T-helper 9 cell (primary cell): ENCODE data around the gene ZNF334.
A peak's percentile ranks its signal among the peaks of the same experiment; 100 is the strongest.

Experiments used
- DNase-seq: peaks from one replicate; pipeline ENCODE4 v3.0.0-alpha.2; 2020
- total RNA-seq, 2 donors: gene quantifications; one replicate each; lab custom pipeline; 2026; lab: John Stamatoyannopoulos, UW

Gene ZNF334
- total RNA-seq: 0.24 to 0.35 reads per million in 2 donors

DNA sequence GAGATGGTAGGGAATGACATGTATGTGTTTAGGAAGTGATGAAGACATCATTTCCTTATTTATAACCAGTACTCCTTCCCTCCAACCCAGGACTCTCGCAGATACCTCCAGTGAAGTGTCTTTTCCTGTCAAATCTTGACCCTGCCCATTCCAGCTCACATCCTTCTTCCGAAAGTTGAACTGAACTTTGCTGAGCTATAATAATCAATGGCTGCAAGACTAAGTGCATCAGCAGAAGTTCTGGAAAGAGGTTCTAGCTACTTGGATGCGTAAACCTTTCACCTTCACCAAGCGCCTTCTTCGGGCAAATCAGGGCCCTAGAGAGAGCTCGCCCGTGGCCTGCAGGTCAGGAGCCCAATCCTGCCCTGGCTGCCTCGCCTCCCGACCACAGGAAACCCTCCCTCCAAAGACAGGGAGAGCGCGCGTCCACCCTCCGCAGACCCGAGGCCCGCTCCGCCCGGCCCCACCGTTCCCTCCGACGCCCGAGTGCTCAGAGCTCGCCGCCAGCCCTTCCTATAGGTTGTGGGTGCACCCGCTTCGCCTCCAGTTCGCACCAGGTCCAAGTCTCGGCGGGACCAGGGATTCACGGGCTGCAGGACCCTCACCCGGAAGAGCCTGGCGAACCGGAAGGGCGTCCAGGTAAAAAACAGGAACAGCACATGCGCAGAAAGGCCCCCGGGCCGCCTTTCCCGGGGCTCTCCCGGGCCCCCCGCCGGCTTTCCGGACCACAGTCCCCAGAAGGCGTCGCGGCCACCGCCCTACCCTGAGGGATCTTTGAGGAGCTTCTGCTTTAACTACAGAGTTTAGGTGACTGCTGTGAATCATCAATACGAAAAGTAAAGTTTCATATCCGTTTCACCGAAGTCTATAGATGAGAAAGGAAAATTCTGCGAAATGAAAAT is at the start of gene ZNF334:
TSS of gene ZNF334 (minus strand) at position 617 of the 902 bp plus-strand sequence. CDS start 1,457 bp downstream, outside the sequence.
- DNase-seq: no peak

DNA sequence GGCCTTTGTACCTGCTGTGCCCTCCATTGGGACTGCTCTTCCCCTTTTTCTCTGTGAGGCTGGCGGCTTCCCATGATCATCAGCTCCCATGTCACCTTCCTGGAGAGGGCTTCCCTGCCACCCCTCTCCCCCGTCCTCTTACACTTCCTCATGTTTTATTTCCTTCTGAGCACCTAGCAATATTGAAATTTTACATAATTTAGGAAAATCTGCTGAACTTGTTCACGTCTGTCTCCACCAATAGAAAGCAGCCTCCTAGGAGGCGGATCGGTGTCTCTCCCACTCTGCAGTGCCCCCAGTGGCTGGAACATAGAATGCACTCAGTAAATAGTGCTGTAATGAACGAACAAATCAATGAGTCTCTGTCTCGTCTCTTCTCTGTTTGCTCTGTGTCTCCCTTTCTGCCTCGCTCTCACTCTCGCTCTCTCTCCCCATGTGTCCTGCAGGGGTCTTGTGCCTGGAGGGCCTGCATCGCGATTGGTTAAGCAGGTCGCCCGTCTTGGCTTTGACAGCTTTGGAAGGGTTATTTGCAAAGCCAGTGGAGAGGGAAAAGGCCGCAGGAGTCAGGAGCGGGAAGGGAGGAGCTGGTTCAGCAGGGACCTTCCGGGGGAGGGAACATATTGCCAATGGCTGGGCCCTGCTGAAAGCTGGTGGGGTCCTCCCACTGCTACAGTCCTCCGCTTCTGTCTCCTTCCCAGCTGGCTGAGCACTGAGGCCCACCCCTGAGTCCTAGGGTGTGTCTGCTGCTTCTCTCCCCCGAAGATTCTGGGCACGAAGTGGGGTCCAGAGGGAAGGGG is 49.2 kb upstream of the ZNF334 start:
- DNase-seq: peak; percentile 32

DNA sequence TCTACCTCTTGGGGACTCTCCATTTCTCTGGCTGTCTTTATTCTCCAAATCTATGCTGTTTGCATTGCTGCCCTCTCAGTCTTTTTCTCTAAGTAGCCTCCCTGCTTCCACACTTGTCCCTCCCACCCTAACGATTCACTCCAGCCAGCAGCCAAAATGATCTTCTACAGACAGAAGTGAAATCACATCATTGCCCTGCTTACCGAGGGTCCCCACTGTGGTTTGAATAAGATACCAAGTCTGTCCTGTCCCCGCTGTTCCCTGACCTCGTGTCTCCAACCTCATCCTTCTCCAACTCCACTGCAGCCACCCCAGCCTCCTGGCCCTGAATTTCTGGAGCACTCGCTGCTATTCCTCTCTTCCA is 48.6 kb upstream of the ZNF334 start:
- DNase-seq: no peak

DNA sequence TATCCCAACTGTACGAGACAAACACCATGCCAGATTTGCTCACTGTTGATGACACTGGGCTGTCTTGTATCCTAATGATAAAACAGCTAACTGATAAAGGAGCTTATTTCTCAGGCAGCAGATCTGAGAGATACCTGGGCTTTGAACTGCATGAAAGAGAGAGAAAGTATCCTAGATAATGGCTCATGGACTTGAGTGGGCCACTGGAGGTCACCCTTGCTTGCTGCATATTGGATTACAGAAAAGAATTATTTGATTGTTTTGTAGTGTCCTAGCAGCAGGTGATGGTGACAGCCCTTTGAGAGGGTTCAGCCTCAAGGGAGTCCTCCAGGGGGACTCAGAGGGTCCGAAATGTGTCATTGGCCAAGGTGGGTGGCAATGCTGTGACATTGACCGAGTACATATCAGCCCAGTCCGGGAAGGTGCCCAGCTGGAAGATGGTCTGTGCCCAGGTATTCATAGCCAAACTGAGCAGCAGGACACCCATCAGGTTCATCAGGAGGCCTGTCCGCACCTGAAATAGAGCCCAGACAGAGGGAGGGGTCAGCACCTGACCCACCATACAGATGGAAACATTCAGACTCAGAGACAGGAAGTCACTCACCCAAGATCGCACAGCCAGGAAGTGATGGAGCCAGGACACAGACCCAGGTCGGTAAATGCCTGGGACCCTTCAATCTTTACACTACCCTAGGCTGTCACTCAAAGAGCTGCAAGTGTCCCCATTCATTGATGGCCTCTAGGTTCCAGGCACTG is 46.5 kb upstream of the ZNF334 start:
- DNase-seq: no peak

DNA sequence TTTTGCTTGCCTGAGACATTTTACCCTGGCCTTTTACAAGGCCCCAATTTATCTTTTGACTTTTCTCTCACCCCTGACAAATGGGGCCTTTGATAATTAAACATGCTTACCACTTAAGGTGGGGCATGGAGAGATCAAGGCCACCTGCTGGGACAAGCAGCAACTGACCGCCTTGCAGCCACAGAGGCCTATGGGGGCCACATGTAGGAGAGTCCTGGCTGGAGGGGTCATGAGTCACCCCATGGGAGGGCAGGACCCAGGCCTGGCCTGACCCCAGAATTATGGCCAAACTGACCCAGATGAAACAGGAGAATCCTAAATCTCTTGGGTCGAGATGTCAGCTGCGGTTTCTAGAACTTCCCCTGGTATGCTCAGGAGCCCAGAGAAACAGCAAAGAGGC is 45.6 kb upstream of the ZNF334 start:
- no peak for DNase-seq

DNA sequence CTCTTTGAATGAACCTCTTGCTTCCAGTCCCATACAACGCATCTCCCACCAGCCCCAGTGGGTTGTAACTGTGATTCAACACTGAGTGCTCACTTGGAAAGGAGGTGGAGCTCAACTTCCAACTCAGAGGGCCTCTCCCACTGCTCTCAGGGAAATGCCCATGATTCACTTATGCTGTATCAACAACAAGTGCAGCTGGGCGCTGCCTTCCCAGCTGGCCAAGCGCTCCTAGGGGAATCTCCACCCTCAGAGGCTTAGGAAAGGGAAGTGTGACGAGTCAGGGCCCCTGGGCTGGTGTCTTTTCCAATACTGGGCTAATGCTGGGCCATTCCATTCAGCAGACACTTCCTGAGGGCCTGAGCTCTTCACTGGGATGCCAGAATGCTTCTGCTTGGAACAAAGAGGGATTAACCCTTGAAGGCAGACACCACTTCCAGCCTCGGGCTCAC is 45.2 kb upstream of the ZNF334 start:
- DNase-seq: no peak

DNA sequence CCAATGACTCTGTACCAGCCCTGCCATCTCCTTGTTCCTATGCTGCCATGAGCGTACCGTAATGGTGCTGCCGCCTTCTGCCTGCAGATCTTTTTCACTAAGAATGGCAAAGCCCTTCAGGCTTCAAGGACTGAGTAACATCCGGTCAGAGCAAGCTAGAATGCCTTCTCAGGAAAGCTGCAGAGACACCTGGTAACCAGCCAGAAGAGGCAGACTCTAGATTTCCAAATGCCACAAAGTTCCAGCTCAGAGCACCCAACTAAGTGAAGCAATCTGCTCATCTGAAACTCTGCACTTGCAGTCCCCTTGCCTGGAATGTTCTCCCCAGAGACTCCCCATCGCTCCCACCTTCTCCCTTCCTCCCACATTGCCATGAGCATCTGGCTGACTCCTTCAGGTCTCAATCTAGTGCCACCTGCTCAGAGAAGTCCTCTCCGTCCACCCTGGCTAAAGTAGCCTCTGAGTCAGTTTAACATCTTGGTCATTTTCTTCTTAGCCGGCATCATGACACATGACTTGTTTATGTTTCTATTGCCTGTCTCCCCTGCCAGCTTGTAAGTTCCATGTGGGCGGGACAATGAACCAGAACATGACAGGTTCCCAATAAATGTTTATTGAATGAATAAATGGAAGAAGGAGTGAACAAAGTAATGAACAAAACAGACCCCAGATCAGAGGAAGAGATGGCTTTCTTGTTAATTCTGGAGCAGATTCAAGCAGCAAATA is 44.0 kb upstream of the ZNF334 start:
- DNase-seq: no peak

DNA sequence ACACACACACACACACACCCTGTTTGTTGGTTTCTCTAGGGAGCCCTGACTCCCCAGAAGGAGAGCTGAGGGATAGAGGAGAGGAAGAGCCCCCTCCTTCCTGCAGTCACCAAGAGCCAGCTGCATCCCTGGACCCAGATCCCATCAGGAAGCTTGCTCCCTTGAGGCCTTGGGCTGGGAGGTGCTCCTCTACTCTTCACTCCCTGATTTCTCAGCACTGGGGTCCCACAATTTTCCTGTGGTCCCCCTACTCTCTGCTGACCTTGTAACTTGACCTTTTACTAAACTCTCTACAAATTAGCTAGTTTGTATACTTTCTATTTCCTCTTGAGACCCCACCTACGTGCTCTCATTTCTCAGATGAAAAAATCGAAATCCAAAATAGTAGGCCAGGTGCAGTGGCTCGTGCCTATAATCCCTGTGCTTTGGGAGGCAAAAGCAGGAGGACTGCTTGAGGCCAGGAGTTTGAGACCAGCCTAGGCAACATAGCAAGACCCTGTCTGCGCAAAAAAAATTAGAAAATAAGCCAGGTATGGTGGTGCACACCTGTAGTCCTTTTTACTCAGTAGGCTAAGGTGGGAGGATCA is 42.1 kb upstream of the ZNF334 start:
- DNase-seq: no peak

DNA sequence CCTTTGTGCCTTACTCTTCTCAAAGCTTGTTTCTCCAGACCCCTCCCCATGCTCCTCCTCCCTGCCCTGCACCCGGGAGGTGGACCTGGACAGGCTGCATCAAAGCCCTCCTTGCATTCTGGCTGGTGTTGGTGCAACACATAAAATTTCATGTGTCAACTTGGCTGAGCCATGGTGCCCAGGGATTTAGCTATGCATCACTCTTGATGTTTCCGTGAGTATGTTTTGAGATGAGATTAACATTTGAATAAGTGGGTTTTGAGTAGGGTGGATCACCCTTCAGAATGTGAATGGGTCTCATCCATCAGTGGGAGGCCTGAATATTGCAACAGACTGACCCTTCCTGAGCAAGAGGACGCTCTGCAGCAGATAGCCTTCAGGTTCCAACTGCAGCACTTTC is 41.5 kb upstream of the ZNF334 start:
- no peak for DNase-seq

DNA sequence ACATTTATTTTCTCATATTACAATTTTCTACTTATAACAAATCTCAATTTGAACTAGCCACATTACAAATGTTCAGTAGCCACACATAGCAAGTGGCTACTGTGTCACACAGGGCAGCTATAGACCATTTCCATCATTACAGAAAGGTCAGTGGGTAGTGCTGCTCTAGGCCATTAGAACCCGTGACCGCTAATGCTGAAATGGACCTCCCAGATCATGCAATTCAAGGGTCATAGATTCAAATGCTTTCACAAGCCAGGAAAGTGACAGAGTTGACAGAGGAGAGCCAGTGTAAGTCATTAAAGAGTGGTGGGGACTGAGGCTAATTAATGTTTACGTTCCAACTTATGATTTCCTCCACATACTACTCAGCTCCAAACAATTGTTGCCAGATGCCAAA is 40.6 kb upstream of the ZNF334 start:
- DNase-seq: no peak

DNA sequence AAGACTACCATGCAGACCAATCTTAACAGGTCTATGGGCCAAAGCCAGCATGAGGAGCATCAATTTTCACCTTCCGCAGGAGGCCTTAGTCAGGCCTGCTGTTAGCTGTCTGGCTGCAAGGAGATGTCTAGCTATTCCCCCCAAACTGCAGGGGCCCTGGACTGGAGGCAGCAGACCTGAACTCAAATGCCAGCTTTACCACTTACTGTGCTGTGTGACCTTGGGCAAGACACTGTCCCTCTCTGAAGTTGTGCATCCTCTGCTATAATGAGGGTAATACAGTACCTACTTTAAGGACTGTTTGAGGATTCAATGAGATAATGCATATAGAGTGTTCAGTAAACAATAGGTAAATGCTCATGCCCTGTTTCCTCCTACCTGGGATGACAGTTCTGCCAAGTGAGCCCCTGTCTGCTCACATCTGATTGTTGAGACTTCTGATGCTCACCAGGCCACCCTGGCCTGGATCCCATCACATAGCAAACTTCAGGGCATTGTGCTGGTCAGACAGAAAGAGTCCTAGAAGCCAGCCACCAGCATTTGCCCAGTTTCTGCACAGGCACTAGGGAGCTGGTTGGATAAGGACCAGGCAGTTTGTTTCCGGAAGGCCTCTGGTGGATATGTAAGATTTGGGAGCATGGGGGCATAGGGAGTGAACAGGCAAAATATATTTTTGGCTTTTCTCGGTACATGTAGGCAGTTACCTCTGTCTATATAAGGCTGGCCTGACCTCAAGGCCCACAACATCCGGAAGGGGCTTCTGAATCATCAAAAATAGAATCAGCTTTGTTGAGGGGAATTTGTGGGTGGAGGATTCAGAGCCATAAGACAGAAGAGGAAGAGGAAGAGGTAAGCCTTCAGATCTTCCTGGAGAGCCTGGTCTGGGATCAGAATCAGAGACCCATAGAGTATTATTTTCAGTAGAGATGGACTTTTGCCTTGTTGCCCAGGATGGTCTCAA is 39.4 kb upstream of the ZNF334 start:
- no peak for DNase-seq

DNA sequence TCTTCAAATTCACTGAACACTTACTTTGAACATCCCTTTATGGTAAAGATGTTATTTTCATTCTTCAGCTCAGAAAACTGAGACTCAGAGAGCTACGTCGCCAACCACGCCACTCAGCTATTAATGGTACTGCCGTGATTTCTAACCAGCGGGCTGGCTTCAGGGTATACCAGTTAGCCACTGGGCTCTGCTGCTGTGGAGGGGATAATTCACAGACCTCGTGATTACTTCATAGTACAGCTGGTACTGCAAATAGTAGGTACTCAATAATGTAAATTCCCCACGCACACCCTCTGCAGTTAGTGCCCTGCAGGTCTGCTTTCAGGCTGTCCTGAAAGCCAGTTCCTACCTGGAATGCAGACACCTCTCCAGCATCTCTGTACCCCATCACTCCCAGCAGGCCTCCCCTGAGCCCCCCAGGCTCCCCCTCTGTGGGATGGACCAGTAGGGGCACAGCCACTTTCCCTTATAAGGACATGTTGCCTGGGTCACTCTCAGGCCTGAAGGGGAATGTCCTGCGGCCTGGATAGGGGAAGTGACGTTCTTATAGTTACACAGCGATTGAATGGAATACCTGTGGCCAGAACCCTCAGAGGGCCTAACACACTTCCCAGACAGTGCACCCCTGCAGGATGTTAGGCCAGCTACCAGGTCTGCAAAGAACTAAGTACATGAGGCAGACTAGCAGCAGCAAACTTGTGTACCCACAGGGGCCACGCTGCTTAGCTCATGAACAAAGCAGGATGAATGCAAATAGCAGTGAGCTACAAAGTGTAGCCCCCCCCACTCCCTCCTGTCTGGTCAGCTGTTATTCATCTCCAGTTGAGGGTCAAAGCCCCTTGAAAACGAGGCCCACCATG is 38.4 kb upstream of the ZNF334 start:
- DNase-seq: no peak

DNA sequence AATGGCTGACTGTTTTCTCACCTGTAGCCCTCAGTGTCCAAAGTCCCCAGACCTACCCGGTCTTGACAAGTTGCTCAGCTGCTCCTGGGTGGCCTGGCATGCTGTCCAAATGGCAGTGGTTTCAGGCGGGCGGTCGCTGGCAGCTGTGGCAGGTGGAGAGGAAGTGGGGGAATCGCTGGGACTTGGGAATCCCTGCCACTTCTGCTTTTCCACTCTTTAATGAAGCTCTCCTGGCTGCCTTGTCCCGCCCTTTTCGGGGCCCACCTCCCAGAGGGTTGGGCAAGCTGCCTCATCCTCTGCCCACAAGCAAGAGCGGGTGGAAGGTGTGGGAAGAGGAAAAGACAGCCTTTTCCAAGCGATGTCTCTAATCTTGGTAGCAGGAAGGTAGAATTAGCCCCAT is 37.1 kb upstream of the ZNF334 start, which contains the start of gene OCSTAMP:
TSS of gene OCSTAMP (minus strand) at position 194 of the 400 bp plus-strand sequence. CDS start at position 100, 94 bp downstream.
- no peak for DNase-seq

DNA sequence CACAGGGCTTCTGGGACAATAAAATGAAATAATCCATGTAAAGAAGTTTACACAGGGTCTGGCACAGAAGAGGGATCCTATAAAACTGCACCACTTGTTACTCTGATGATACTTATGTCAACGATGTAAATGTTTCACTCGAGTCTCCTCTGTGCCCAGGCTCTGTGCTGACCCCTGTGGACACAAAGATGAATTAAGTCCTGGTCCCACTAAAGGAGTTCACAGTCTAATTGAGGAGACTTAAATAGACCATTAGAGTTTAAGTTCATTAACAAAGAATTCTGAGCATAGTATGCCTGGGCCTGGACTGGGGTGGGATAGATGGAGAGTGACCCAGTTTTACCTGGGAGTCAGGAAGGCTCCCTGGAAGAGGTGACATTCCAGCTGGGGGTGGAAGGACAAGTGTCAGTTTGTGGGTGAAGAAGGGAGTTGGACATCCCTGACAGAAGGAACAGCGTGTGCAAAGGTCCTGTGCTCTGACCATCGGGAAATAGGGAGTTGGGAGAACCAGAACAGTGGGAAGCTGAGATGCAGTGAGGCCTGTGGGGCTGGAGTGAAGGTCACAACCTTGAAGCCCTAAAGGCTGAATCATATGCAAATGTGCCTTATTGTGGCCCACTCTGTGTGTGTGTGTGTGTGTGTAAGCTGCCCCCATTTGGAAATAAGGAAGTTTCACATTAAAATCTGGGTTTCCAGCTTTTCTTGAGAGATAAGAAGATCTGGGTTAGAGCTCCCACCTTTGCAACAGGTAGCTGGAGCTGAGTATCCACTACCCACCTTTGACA is 36.0 kb upstream of the ZNF334 start:
- no peak for DNase-seq

DNA sequence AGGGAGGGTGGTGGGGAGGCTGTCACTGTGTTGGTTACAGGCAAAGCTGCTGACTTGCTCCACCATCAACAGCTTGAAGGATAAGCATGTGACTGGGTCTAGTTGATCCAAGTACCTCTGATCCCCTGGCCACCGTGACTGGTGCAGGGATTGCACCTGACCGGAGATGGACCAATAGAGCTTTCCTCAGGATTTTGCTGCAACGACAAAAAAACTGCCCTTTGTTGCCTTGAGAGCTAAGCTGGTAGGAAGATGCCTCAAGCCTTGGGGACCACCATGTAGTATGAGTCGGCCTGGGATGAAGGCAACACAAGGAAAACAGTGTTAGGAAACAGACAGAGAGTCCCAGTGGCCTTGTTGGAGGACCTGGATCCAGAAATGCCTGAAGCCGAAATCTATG is 35.3 kb upstream of the ZNF334 start:
- no peak for DNase-seq

DNA sequence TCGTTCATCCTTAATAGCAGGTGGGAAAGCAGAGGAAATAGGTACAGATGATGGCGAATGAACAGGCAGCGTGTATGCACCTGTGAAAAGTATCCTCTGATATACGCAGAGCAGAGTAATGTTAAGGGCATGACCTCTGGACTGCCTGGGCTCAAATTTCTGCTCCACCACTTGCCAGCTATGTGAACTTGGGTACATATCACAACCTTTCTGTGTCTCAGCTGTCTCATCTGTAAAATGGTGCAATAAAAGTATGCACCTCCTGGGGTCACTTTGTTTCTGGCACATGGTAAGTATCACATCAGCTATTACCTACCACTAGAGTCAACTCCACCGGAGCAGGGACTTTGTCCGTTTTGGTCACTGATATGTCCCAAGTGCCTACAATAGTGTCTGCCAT is 34.6 kb upstream of the ZNF334 start:
- DNase-seq: no peak

DNA sequence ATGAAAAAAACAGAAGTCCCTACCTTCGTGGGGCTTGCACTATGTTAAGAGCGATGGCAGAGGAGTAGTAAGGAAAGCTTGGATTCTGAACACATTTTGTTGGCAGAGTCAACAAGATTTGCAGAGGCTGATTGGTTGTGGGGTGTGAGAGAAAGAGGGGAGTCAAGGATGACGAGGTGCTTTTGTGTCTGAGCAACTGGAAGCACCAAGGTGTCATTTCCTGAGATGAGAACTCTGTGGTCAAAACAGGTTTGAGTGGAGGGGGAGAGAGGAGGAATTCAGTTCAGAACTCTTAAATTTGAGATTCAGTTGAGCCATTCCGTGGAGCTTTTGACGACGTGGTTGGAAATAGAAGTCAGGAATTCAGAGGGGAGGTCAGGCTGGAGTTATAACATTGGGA is 33.6 kb upstream of the ZNF334 start:
- DNase-seq: no peak

DNA sequence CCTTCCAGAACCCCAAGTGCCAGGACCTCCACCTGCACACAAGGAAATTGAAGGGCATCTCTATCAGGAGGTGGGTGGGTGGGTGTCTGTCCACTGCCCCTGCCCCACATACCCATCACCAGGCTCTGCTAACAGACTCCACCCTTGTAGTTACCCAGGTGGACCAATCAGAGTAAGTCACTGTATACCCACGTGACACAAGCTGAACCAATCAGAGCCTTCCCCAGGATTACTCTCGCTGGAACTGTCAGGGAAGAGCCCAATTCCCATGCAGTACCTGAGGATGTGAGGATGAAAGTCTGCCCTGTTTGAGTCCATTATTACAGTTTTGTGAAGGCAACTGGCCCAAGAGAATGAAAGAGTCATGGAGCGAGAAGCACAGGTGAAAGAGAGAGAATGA is 32.9 kb upstream of the ZNF334 start:
- no peak for DNase-seq

DNA sequence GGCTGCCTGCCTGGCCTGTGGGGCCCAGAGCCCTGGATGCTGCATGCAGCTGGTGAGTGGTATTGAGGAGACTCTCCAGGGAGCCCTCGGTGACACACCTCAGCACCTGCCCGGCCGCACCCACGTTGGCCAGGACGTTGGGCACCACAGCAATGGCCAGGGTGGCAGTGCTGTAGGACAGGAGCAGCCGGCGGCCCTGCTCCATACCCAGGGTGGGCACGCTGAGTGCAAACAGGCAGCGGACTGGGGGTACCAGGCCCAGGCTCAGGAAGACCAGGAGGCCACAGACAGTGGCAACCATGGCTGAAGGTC is 32.4 kb upstream of the ZNF334 start:
- no peak for DNase-seq
